ENCODE measurements around the gene TGFBR2.

GRCh38 chr3:30729512-30729911, 123.1 kb downstream of the TGFBR2 start:
- TF ChIP-seq, protein P1, sequence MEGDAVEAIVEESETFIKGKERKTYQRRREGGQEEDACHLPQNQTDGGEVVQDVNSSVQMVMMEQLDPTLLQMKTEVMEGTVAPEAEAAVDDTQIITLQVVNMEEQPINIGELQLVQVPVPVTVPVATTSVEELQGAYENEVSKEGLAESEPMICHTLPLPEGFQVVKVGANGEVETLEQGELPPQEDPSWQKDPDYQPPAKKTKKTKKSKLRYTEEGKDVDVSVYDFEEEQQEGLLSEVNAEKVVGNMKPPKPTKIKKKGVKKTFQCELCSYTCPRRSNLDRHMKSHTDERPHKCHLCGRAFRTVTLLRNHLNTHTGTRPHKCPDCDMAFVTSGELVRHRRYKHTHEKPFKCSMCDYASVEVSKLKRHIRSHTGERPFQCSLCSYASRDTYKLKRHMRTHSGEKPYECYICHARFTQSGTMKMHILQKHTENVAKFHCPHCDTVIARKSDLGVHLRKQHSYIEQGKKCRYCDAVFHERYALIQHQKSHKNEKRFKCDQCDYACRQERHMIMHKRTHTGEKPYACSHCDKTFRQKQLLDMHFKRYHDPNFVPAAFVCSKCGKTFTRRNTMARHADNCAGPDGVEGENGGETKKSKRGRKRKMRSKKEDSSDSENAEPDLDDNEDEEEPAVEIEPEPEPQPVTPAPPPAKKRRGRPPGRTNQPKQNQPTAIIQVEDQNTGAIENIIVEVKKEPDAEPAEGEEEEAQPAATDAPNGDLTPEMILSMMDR (IDR thresholded peaks at IDR 0.05), result no peak
- no peak for TF ChIP-seq POLR2A (IDR thresholded peaks at IDR 0.05)

Data from uterus (tissue), 2 donors.